Epidermal melanocyte (primary cell): ENCODE measurements around the gene ZDHHC1.
A peak's percentile ranks its signal among the peaks of the same experiment; 100 is the strongest.

Source experiments
- DNase-seq: peaks from one replicate; pipeline ENCODE4 v3.0.0; 2011; ENCODE audit warnings: low spot score; ENCODE audit not compliant: insufficient read length

ZDHHC1 gene

GRCh38 chr16:67415872-67416793, at the start of gene ZDHHC1:
Gene ZDHHC1, minus strand, starts transcription at chr16:67416477. Its CDS starts 8,702 bp downstream, at chr16:67407775.
- DNase-seq: peak; percentile 91

- no peak for DNase-seq
These were observed 48.3 kb upstream of the ZDHHC1 start for GRCh38 chr16:67464565-67464964.

GRCh38 chr16:67463691-67464090, 47.4 kb upstream of the ZDHHC1 start:
- DNase-seq: no peak

GRCh38 chr16:67463059-67463458, 46.8 kb upstream of the ZDHHC1 start:
- DNase-seq: no peak

GRCh38 chr16:67462279-67462655, 46.0 kb upstream of the ZDHHC1 start:
- no peak for DNase-seq

GRCh38 chr16:67461600-67462278, 45.5 kb upstream of the ZDHHC1 start:
- no peak for DNase-seq

GRCh38 chr16:67460961-67461360, 44.7 kb upstream of the ZDHHC1 start:
- no peak for DNase-seq

GRCh38 chr16:67460168-67460567, 43.9 kb upstream of the ZDHHC1 start:
- no peak for DNase-seq

- no peak for DNase-seq
These were observed 43.5 kb upstream of the ZDHHC1 start for GRCh38 chr16:67459861-67460150.

GRCh38 chr16:67459066-67459860, 43.0 kb upstream of the ZDHHC1 start:
- DNase-seq: peak; percentile 80

GRCh38 chr16:67458121-67458641, 41.9 kb upstream of the ZDHHC1 start:
- DNase-seq: no peak

GRCh38 chr16:67457611-67458010, 41.3 kb upstream of the ZDHHC1 start:
- no peak for DNase-seq

GRCh38 chr16:67456391-67457081, 40.3 kb upstream of the ZDHHC1 start:
- DNase-seq: no peak

- no peak for DNase-seq
These were observed 38.6 kb upstream of the ZDHHC1 start for GRCh38 chr16:67454852-67455251.

GRCh38 chr16:67454104-67454503, 37.8 kb upstream of the ZDHHC1 start:
- no peak for DNase-seq

GRCh38 chr16:67451704-67452435, 35.6 kb upstream of the ZDHHC1 start:
- DNase-seq: no peak

GRCh38 chr16:67451061-67451703, 34.9 kb upstream of the ZDHHC1 start:
- DNase-seq: no peak

- no peak for DNase-seq
These were observed 33.5 kb upstream of the ZDHHC1 start for GRCh38 chr16:67449739-67450138.

GRCh38 chr16:67449336-67449735, 33.1 kb upstream of the ZDHHC1 start:
- DNase-seq: no peak

GRCh38 chr16:67448580-67448979, 32.3 kb upstream of the ZDHHC1 start:
- DNase-seq: no peak
